Retinal pigment epithelial cell (primary cell): Measurements from ENCODE around the gene LBX2.
"Not testable (repeated sequence)": the region's sequence is repeated elsewhere in the genome, so short reads cannot be mapped to it uniquely, and the experiment has no call there.

Experiments used
- DNase-seq: peaks from one replicate; pipeline ENCODE4 v3.0.0-alpha.2; 2010; ENCODE audit warnings: low read depth
- H3K4me3 ChIP-seq: 2 replicates; pipeline ENCODE4 v1.5.1; 2011; ENCODE audit warnings: mild to moderate bottlenecking, low read length, control low read depth, moderate library complexity
- CTCF ChIP-seq: conservative IDR thresholded peaks from 2 replicates; pipeline ENCODE4 v1.5.1; 2011; ENCODE audit warnings: low read depth, low read length, control low read depth, inconsistent platforms

The LBX2 gene

GRCh38 chr2:74462786-74463105 is 36.7 kb downstream of the LBX2 start:
- TF ChIP-seq CTCF, result no peak
- no peak for DNase-seq
- H3K4me3 ChIP-seq, result no peak overlapping the region

GRCh38 chr2:74462054-74462785 is 37.2 kb downstream of the LBX2 start:
- no peak for TF ChIP-seq CTCF
- H3K4me3 ChIP-seq, result no peak overlapping the region
- no peak for DNase-seq

- no peak overlapping the region for H3K4me3 ChIP-seq
- DNase-seq, result no peak
- peak; percentile 24 for TF ChIP-seq CTCF
Observed at GRCh38 chr2:74461187-74462053, 38.0 kb downstream of the LBX2 start.

- DNase-seq, H3K4me3 ChIP-seq: not testable (repeated sequence)
Observed at GRCh38 chr2:74460187-74460586, 39.2 kb downstream of the LBX2 start.

GRCh38 chr2:74459503-74460118 is 39.8 kb downstream of the LBX2 start:
- DNase-seq, result not testable (repeated sequence)
- peak overlapping the region; percentile 99 for H3K4me3 ChIP-seq

- DNase-seq, result no peak
- H3K4me3 ChIP-seq, result peak overlapping the region; percentile 99
- no peak for TF ChIP-seq CTCF
Observed at GRCh38 chr2:74458938-74459363, 40.5 kb downstream of the LBX2 start.

- peak within 1 kb of the TSS; percentile 99 for H3K4me3 ChIP-seq
- TF ChIP-seq CTCF, result no peak
- DNase-seq, result peak; percentile 100
Observed at GRCh38 chr2:74458132-74458937, 41.1 kb downstream of the LBX2 start, which contains the start of gene WBP1. Gene WBP1, plus strand, starts transcription at chr2:74458438. Its CDS starts 165 bp downstream, at chr2:74458603.
